Placental pericyte (primary cell): ENCODE results near the gene SNAPC1. TPM values are rescaled to one million over a fixed set of nuclear protein-coding genes. Genes with fewer than 3 reads are reported as not detected.

Experiments used
- total RNA-seq: library from RNA; depleted of rRNA; stranded (reverse); fragments of >200 nt; gene quantifications from 2 replicates; pipeline ENCODE4 v1.2.3, GENCODE V29; 2012

SNAPC1 gene, protein sequence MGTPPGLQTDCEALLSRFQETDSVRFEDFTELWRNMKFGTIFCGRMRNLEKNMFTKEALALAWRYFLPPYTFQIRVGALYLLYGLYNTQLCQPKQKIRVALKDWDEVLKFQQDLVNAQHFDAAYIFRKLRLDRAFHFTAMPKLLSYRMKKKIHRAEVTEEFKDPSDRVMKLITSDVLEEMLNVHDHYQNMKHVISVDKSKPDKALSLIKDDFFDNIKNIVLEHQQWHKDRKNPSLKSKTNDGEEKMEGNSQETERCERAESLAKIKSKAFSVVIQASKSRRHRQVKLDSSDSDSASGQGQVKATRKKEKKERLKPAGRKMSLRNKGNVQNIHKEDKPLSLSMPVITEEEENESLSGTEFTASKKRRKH
- total RNA-seq = 10.6 and 23.9 TPM in 2 replicates

DNA sequence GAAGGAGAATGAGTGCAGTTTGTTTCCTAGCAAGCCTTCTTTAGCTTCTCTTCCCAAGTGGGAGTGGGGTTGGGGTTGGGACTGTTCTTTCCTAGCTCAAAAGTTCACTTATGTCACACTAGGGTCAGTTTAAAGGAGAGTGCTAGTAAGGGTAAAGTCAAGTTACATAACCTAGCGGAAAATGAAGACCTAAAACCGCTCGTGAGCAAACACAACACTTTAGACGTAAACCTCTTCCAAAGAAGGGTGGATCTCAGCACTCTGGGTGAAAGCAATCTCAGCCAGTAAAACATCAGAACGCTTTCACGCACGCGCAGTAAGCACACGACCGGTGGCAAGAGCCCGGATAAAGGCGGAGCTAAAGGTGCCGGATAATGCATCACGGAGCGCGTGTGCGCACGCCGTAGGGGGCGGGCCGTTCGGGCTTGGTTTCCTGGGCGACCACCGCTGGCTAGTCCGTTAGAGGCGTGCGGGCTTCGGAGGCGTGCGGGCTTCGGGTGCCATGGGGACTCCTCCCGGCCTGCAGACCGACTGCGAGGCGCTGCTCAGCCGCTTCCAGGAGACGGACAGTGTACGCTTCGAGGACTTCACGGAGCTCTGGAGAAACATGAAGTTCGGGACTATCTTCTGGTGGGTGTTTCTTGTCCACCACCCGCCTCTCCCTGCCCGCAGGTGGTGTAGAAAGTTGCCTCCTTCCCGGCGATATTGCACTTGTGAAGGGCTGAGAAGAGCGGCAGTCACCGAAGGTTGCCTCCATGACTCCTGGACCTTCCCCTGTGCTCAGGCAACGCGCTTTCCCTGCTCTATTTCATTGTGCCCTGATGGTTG, at the start of gene SNAPC1:
Gene SNAPC1 (plus strand): TSS at position 462 of the 828 bp plus-strand sequence. CDS start 41 bp downstream, at position 503.

DNA sequence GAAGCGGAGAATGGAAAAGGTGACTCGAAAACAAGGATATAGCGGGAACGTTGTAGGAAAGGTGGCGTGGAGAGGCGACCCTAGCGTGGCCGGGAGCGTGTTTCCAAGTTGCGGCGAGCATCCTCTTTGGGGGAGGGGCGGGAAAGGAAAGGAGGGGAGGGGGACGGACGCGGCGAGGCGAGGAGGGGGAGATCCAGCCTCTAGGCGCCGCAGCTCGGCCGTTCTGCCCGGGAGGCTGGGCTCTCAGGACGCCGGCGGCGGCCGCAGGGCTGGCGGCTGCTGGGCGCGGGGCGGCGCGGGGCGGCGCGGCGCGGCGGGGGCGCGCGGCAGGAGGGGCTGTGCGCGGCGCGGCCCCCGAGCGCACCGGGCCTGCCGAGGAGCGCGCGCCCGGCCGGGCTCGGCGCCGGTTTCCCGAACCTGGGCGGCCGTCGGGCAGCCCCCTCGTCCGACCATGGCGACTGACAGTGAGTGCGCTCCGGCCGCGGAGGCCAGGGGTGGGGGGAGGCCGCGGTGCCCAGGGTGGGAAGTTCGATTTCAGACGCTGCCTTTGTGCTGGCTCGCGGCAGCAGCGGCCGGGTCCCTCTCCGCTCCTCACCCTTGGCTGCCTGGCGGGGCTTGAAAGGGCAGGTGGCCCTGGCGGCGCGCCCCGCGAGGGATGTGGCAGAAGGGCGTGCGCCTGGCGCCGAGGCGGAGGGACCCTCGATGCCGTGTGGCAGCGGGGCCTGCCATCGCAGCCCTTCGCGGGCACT, 50.3 kb downstream of the SNAPC1 start, which contains the start of gene SYT16:
Gene SYT16 (plus strand): TSS at position 357 of the 749 bp plus-strand sequence.

Other genes with a start within 250 kb of the SNAPC1 start
- gene HIF1A, start 66.9 kb upstream of the SNAPC1 start, total RNA-seq = 556 and 648 TPM in 2 replicates
- under 0.01 and 1.1 TPM in 2 replicates for gene SYT16, start 50.3 kb downstream of the SNAPC1 start, total RNA-seq